ENCODE results near the gene TMEM209. TPM values are rescaled to one million over a fixed set of nuclear protein-coding genes. Genes with fewer than 3 reads are reported as not detected.

TMEM209 gene
- total and polyA plus RNA-seq, 9 donors = 8.5 to 12.7 (median 9.3) TPM

DNA sequence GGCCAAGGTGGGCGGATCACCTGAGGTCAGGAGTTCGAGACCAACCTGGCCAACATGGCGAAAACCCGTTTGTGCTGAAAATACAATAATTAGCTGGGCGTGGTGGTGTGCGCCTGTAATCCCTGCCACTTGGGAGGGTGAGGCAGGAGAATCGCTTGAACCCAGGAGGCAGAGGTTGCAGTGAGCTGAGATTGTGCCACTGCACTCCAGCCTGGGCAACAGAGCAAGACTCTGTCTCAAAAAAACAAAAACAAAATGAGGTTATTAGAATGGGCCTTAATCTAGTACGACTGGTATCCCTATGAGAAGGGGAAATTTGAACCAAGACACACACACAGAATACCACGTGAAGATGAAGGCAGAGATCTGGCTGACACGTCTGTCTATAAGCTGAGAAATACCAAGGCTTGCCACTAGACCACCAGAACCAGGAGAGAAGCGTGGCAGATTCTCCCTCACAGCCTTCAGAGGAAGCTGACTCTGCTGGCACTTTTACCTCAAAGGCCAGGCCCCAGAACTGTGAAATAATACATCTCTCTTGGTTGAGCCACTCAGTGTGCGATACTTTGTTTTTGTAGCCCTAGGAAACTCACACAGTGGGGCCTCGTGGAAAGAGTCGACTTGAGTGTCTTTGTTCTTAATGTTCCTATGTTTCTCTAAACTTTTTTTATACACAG is 59.6 kb downstream of the TMEM209 start:
- peaks cover 7% of the 10 kb centered on the region for H3K36me3 ChIP-seq (ENCODE audit: control insufficient read depth, insufficient read depth, low read length)
- H3K27ac ChIP-seq (ENCODE audit: low read length) = no peak overlapping the region
- 91% methylated on average over 8 of the region's 14 CpGs for WGBS (ENCODE audit: insufficient coverage)
- no peak for DNase-seq
- H3K9me3 ChIP-seq (replicated peaks; ENCODE audit: control insufficient read depth, low read depth, low read length) = no peaks in the 10 kb centered on the region
- no peaks in the 10 kb centered on the region for H3K27me3 ChIP-seq (ENCODE audit: control insufficient read depth, insufficient read depth, low read length)
- no peak overlapping the region for H3K4me3 ChIP-seq (ENCODE audit: low read length)
- H3K4me1 ChIP-seq (ENCODE audit: control insufficient read depth, insufficient read depth, low read length) = peaks cover 54% of the 10 kb centered on the region

- Histone ChIP-seq H3K4me1 (ENCODE audit: control insufficient read depth, insufficient read depth, low read length) (peaks cover 62% of the 10 kb centered on the region), H3K4me3 (ENCODE audit: low read length) (no peak overlapping the region), H3K27ac (ENCODE audit: low read length) (peak overlapping the region; percentile 6), H3K36me3 (ENCODE audit: control insufficient read depth, insufficient read depth, low read length) (peaks cover 12% of the 10 kb centered on the region), H3K27me3 (ENCODE audit: control insufficient read depth, insufficient read depth, low read length) (no peaks in the 10 kb centered on the region), H3K9me3 (replicated peaks; ENCODE audit: control insufficient read depth, low read depth, low read length) (no peaks in the 10 kb centered on the region)
- 36% methylated on average over 8 of the region's 14 CpGs for WGBS (ENCODE audit: insufficient coverage)
- DNase-seq = peak; percentile 66
Measured at GRCh38 chr7:130144312-130145171, 60.7 kb downstream of the TMEM209 start.

DNA sequence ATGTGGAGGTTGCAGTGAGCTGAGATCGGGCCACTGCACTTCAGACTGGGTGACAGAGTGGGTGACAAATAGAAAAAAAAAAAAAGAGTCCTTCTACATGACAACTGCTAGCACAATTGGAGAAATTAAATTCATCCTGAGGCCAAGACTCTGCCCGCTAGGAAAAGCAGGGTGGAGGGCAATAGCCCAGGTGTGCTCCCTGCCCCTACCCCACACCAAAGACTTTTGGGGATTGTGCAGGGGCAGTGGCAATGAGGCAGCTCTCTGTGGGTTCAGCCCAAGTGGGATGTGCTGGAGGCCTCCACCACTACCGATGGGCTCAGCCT is 61.3 kb downstream of the TMEM209 start:
- no peaks in the 10 kb centered on the region for H3K9me3 ChIP-seq (replicated peaks; ENCODE audit: control insufficient read depth, low read depth, low read length)
- H3K4me3 ChIP-seq (ENCODE audit: low read length) = no peak overlapping the region
- no peak overlapping the region for H3K27ac ChIP-seq (ENCODE audit: low read length)
- peaks cover 62% of the 10 kb centered on the region for H3K4me1 ChIP-seq (ENCODE audit: control insufficient read depth, insufficient read depth, low read length)
- DNase-seq = no peak
- no CpG with 5 or more reads among the region's 3 CpGs for WGBS (ENCODE audit: insufficient coverage)
- H3K27me3 ChIP-seq (ENCODE audit: control insufficient read depth, insufficient read depth, low read length) = no peaks in the 10 kb centered on the region
- H3K36me3 ChIP-seq (ENCODE audit: control insufficient read depth, insufficient read depth, low read length) = peaks cover 12% of the 10 kb centered on the region

DNA sequence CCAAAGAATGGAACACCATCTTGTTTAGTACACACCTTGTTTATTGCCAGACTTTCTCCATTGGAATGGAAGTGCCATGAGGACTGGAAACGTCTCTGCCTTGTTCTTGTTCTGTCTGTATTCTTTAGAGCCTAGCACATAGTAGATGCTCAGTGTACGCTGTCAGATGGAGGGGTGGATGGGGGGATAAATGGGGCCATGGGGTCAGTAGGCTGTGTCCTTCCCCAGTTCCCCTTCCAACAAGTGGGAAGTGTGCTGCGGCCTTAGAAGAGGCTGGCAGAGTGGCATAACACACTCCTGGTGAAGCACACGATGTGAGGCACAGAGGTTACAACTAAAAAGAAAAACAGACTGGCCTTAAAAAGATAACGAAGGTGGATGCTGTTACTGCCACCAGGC is 61.9 kb downstream of the TMEM209 start:
- H3K36me3 ChIP-seq (ENCODE audit: control insufficient read depth, insufficient read depth, low read length) = peaks cover 12% of the 10 kb centered on the region

DNA sequence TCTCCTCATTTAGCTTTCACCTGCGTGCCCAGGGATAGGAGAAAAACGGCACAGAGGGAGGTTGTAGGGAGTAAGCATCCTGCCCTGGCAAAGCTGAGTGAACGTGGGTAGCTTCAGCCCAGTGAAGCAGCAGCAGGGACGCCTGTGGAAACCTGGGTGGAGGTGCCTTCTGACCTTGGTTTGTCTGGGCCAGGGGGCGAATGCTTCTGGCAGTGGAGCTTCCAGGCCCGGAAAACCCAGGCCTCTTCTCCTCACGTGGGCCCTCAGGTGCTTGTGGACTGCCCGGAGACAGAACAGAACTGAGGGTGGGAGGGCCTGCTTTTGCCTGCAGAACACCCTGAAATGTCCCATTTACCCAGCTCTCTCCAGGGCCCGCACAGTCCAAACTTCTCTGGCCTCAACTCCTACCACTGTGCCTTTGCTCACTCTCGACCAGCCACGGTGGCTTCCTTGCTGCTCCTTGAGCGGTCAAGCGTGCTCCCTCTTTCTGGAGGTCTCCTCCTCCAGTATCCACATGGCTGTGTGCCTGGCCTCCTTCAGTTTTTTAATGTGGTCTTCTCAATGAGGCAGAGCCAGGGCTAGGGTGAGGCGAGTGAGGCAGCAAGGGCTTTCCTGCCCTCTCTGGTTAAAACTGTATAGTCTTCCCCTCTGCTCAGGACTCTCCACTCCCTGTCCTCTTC is 62.4 kb downstream of the TMEM209 start:
- Histone ChIP-seq H3K27me3 (ENCODE audit: control insufficient read depth, insufficient read depth, low read length) (no peaks in the 10 kb centered on the region), H3K27ac (ENCODE audit: low read length) (peak overlapping the region; percentile 20), H3K36me3 (ENCODE audit: control insufficient read depth, insufficient read depth, low read length) (peaks cover 13% of the 10 kb centered on the region), H3K9me3 (replicated peaks; ENCODE audit: control insufficient read depth, low read depth, low read length) (no peaks in the 10 kb centered on the region), H3K4me3 (ENCODE audit: low read length) (no peak overlapping the region), H3K4me1 (ENCODE audit: control insufficient read depth, insufficient read depth, low read length) (peaks cover 50% of the 10 kb centered on the region)
- WGBS (ENCODE audit: insufficient coverage) = 91% methylated on average over 8 of the region's 14 CpGs
- no peak for DNase-seq

More for the DNA sequence above, 61.9 kb downstream of the TMEM209 start:
- peak overlapping the region; percentile 20 for H3K27ac ChIP-seq (ENCODE audit: low read length)
- no peaks in the 10 kb centered on the region for H3K9me3 ChIP-seq (replicated peaks; ENCODE audit: control insufficient read depth, low read depth, low read length)
- no peak overlapping the region for H3K4me3 ChIP-seq (ENCODE audit: low read length)
- H3K27me3 ChIP-seq (ENCODE audit: control insufficient read depth, insufficient read depth, low read length) = no peaks in the 10 kb centered on the region
- WGBS (ENCODE audit: insufficient coverage) = 96% methylated on average over 3 of the region's 5 CpGs
- no peak for DNase-seq
- H3K4me1 ChIP-seq (ENCODE audit: control insufficient read depth, insufficient read depth, low read length) = peaks cover 56% of the 10 kb centered on the region

- H3K27me3 ChIP-seq (ENCODE audit: control insufficient read depth, insufficient read depth, low read length) = no peaks in the 10 kb centered on the region
- peaks cover 46% of the 10 kb centered on the region for H3K4me1 ChIP-seq (ENCODE audit: control insufficient read depth, insufficient read depth, low read length)
- H3K27ac ChIP-seq (ENCODE audit: low read length) = peak overlapping the region; percentile 91
- peak overlapping the region; percentile 50 for H3K4me3 ChIP-seq (ENCODE audit: low read length)
- H3K9me3 ChIP-seq (replicated peaks; ENCODE audit: control insufficient read depth, low read depth, low read length) = no peaks in the 10 kb centered on the region
- peak; percentile 72 for DNase-seq
- WGBS (ENCODE audit: insufficient coverage) = 24% methylated on average over 9 of the region's 17 CpGs
- peaks cover 19% of the 10 kb centered on the region for H3K36me3 ChIP-seq (ENCODE audit: control insufficient read depth, insufficient read depth, low read length)
Measured at GRCh38 chr7:130141884-130142653, 63.1 kb downstream of the TMEM209 start.

DNA sequence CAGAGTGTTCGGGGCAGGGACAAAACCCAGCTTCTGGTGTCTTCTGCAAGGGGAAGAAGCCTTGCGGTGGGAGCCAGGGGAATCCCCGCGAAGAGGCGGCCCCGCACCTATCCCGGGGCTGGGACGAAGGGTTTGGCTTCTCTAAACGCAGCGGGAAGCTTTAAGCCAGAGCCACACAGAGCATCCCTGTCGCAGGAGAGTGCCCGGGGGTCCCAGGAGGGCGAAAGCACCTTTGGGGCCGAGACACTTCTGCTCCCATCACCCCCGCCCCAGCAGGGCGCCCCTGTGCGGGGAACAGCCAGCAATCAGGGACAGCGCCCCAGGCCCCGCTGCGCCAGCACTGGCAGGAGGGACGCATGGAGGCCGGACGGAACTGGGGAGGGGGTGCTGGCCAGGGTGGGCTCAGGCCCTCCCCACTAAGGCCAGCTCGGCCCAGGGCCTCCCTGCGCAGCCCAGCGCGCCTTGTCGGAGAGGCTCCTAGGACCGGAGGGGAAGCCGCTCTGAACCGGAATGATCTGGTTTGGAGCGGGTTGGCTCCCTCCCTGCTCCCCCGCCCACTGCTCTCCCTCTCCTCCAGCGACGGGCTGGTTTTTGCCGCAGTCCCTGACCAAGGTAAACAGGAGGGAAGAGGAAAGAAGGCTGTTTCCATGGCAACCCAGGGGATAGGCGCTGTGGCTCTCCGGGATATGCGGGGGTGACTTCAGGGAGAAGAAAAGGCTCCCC is 63.9 kb downstream of the TMEM209 start:
- peak; percentile 96 for DNase-seq
- H3K4me1 ChIP-seq (ENCODE audit: control insufficient read depth, insufficient read depth, low read length) = peaks cover 46% of the 10 kb centered on the region
- H3K27me3 ChIP-seq (ENCODE audit: control insufficient read depth, insufficient read depth, low read length) = no peaks in the 10 kb centered on the region
- WGBS (ENCODE audit: insufficient coverage) = 12% methylated on average over 24 of the region's 39 CpGs
- H3K9me3 ChIP-seq (replicated peaks; ENCODE audit: control insufficient read depth, low read depth, low read length) = no peaks in the 10 kb centered on the region
- peak overlapping the region; percentile 91 for H3K27ac ChIP-seq (ENCODE audit: low read length)
- H3K4me3 ChIP-seq (ENCODE audit: low read length) = peak overlapping the region; percentile 50
- peaks cover 25% of the 10 kb centered on the region for H3K36me3 ChIP-seq (ENCODE audit: control insufficient read depth, insufficient read depth, low read length)

DNA sequence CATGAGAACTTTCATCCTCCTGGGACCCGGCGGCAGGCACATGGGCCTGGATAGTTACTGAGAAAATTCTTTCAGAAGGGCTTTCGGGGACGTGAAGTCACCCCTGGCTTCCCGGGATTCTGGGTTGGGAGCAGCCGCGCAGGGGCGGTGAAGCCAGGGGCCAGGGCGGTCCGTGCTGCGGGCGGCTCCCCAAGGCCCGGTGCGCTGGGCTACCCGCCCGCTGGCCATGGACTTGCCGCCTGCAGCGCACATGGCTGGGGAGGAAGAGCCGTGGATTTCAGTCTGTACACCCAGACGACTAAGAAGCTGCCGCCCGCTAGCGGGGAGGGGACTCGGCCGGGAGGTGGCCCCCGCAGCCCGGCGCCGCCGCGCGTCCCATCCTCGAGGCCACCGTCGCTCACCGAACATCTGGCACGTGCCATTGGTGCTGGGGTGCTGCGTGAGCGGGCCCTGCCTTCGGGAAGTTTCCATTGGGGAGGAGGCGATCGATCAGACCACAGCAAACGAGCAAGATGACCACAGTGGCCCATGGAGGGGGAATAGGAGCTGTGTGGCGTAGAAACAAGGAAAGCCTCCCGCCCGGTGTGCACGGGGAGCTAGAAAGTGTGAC is 64.5 kb downstream of the TMEM209 start:
- peaks cover 28% of the 10 kb centered on the region for H3K36me3 ChIP-seq (ENCODE audit: control insufficient read depth, insufficient read depth, low read length)
- DNase-seq = peak; percentile 46
- H3K4me3 ChIP-seq (ENCODE audit: low read length) = no peak overlapping the region
- no peaks in the 10 kb centered on the region for H3K9me3 ChIP-seq (replicated peaks; ENCODE audit: control insufficient read depth, low read depth, low read length)
- 74% methylated on average over 43 of the region's 47 CpGs for WGBS (ENCODE audit: insufficient coverage)
- no peaks in the 10 kb centered on the region for H3K27me3 ChIP-seq (ENCODE audit: control insufficient read depth, insufficient read depth, low read length)
- peaks cover 46% of the 10 kb centered on the region for H3K4me1 ChIP-seq (ENCODE audit: control insufficient read depth, insufficient read depth, low read length)
- peak overlapping the region; percentile 91 for H3K27ac ChIP-seq (ENCODE audit: low read length)
